Occipital lobe (tissue), 2 donors: Measurements from ENCODE around the gene YIPF2. TPM values are rescaled to one million over a fixed set of nuclear protein-coding genes. Genes with fewer than 3 reads are reported as not detected.
"Not testable (repeated sequence)": the region's sequence is repeated elsewhere in the genome, so short reads cannot be mapped to it uniquely, and the experiment has no call there.

Source experiments
- DNase-seq: peaks from one replicate; lab custom pipeline; 2025; lab: John Stamatoyannopoulos, UW
- total RNA-seq: library from RNA; depleted of rRNA; stranded (reverse); fragments of >200 nt; gene quantifications from one replicate; pipeline ENCODE4 v1.2.3, GENCODE V29; 2014

YIPF2 gene
- total RNA-seq, 1 donor from 2014 or later: 32.4 TPM

GRCh38 chr19:10941649-10942048 is 13.2 kb upstream of the YIPF2 start:
- DNase-seq: not testable (repeated sequence)

DNA sequence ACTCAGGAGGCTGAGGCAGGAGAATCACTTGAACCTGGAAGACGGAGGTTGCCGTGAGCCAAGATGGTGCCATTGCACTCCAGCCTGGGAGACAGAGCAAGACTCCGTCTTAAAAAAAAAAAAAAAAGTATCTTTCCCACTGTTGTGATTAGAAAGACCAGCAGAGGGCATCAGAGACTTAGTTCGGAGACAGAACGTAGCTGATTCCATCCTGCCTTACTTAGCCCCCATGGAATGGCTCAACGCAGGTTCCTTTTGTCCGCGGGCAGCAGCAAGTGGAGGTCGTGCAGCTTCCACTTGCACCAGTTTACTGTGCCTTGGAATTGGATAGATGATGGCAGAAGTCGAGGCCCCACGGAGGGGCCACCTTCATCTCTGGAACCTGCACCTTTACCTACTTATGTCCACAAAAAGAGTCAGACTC is 8.2 kb upstream of the YIPF2 start:
- DNase-seq: no peak

DNA sequence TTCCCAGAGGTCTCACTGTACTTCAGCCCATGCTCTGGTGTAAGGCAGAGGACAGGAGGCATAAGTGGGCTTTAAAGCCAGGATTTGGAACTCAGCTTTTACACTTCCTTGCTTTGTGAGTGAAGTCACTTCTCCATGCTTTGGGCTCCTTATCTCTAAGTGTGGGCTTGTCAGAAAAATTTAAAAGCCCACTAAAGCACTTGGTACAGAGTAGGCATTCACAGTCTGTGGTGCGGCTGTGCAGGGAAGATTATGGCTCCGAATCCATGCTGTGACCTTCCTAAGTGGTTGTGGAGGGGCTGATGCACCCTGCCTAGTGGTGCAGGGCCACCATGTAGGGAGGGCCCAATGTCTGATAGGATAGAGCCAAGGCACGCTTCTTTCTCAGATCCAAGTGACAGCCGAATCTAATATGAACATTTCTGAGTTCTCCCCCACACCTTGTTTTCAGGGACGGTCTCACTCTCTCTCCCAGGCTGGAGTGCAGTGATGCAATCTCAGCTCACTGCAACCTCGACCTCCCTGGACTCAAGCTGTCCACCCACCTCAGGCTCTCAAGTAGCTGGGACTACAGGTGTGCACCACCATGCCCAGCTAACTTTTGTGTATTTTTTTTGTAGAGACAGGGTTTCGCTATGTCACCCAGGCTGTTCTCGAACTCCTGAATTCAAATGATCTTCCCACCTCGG is 7.1 kb upstream of the YIPF2 start:
- no peak for DNase-seq

GRCh38 chr19:10929402-10929794 is 959 bp upstream of the YIPF2 start:
- no peak for DNase-seq

GRCh38 chr19:10927730-10928562 is 493 bp downstream of the YIPF2 start:
- DNase-seq: no peak

GRCh38 chr19:10924597-10924996 is 3.8 kb downstream of the YIPF2 start:
- no peak for DNase-seq

DNA sequence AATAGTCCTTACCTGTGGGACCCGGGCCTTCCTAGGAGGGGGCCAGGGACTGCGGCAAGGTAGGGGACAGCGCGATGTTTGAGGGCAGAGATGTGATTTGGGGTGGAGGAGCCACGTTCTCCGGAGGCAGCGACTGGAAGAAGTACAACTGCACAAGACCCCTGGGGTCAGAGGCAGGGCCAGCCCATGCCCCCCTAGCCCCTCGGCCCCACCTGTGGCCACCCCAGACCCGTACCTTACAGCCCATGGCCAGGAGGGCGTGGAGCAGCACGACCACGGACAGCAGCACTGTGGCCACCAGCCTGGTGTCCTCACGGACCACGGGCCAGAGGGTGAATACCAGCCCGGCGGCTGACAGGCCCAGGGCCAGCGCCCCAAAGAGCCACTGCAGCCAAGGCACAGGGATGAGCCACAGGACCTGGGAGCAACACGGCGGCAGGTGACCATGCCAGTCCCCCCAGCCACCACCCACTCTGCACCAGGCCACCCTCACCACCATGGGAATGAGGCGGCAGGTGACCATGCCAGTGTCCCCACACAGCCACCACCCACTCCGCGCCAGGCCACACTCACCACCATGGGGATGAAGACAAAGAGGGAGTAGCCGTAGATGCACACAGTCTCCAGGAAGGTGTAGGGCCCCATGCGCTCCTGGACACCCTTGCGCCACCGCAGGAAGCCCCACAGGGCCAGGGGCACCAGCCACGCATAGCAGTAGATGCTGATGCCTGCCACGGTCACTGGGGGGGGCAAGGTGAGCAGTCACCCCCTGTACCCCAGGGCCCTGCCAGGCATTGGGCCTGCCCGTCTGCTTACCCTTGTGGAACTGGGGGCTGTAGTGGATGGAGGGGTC is 5.0 kb downstream of the YIPF2 start:
- no peak for DNase-seq

- DNase-seq: no peak
Measured at GRCh38 chr19:10922638-10923014, 5.8 kb downstream of the YIPF2 start.

- DNase-seq: no peak
Measured at GRCh38 chr19:10921910-10922637, 6.4 kb downstream of the YIPF2 start.

DNA sequence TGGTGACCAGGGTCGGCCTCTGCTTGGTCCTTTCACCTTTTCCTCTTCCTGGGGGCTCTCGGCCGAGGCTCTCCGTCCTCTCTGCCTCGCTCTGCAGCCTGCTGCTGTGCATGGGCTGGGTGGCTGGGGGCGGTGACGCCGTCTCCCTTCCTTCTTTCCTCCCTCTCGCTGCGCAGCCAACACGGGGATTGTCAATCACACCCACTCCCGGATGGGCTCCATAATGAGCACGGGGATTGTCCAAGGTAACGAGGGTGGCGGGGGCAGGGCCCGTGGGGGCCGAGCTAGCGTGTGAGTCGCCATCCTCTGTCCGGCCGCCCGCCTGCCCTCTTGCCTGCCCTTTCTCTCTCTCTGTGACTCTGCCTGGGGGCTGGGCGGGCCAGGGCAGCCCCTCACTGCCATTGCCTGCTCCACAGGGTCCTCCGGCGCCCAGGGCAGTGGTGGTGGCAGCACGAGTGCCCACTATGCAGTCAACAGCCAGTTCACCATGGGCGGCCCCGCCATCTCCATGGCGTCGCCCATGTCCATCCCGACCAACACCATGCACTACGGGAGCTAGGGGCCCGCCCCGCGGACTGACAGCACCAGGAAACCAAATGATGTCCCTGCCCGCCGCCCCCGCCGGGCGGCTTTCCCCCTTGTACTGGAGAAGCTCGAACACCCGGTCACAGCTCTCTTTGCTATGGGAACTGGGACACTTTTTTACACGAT is 7.1 kb downstream of the YIPF2 start:
- DNase-seq: no peak

- DNase-seq: no peak
Measured at GRCh38 chr19:10920781-10921180, 7.7 kb downstream of the YIPF2 start.

DNA sequence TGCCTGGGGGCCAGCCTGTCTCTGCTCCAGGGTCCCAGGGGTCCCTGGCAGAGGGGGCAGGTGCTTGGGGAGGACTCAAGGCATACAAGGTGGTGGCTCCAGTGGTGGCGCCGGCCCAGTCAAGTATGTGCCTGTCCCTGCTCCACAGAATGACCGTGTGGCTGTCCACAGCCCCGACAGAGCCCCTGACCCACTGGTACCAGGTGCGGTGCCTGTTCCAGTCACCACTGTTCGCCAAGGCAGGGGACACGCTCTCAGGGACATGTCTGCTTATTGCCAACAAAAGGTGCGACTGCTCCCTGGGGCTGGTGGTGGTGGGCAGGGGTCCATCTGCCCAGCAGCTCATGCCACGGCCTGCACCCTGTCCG is 8.2 kb downstream of the YIPF2 start:
- no peak for DNase-seq

DNA sequence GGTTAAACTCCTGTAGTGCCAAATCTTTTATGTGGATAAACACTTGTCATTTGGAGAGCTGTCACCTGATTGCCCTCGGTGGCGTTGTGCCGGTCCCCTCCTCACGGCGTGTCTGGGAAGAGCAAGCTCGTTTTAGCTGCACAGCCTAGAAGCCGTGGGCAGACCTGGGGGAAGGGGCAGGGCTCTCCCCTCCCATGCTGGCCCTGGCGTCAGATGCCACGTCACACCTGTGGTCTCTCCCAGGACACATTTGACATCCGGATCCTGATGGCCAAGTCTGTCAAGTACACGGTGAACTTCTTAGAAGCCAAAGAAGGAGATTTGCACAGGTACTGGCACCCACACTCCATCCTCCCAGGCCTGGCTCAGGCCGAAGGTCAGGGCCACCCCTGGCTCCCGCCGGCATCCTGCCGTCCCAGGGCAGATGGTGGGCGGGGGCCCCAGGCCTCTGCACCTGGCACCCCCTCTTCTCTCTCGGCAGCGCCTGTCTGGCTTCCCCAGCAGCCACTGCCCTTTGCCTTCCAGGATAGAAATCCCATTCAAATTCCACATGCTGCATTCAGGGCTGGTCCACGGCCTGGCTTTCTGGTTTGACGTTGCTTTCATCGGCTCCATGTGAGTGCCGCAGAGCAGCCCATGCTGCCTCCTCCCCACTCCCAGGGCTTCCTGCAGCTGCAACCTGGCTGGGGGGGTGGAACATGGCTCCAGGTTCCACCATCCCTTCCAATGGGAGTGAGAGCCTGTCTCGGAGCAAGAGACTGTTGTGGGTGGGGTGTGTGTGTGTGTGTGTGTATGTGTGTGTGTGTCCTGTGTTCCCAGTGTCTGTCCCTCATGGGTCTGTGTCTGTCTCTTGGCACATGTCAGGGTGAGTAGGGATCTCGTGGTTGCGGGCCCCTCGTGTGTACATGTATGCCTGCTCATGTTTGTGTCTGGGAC is 8.8 kb downstream of the YIPF2 start:
- no peak for DNase-seq

GRCh38 chr19:10918359-10918758 is 10.1 kb downstream of the YIPF2 start:
- DNase-seq: no peak

- DNase-seq: no peak
Measured at GRCh38 chr19:10916602-10917001, 11.8 kb downstream of the YIPF2 start.

- DNase-seq: no peak
Measured at GRCh38 chr19:10915130-10916091, 13.0 kb downstream of the YIPF2 start.

- DNase-seq: no peak
Measured at GRCh38 chr19:10913716-10914340, 14.6 kb downstream of the YIPF2 start.

DNA sequence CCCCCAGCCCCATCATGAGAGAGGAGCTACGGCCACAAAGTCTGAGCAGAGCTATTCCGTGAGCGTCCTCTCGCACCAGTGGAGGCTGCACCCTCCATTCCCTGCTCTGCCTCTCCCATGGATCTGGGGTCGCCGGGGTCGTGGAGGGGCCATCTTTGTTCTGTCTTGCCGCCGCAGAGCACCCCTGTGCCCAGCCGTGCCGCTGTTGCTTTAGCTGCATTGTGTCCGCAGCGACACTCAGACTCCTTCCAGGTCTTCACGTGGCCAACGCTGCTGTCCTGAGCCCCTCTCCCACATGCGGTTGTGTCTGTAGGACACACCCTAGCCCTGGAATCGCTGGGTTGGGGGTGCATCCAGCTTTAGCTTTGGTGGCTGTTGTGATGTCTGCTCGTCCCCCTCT is 15.8 kb downstream of the YIPF2 start:
- DNase-seq: no peak
